A549 (cell line): ENCODE measurements around the gene NEGR1. TPM values are rescaled to one million over a fixed set of nuclear protein-coding genes. Genes with fewer than 3 reads are reported as not detected.

Experiments used
- ATAC-seq, 2 experiments: fragments of 200-7000 bp in 1 of 2; fragments of >200 bp in 1 of 2; cut with Nextera tagmentation in 1 of 2; cut with Tn5 transposase in 1 of 2; 3 replicates each; pipeline versions ENCODE4 v1.8.0 to v1.9.1; 2018 to 2020; ENCODE audit warnings: mild to moderate bottlenecking in 1 of 2, moderate library complexity in 1 of 2
- CTCF ChIA-PET: fragments of 300-600 bp; sonication (Branson Sonifier 250); formaldehyde crosslinking; extraction: SDS; loops from one replicate; lab custom pipeline; 2021; ENCODE audit warnings: antibody characterized with exemption, inconsistent platforms; lab: Yijun Ruan, JAX
- POLR2A ChIA-PET: fragments of 350-600 bp; formaldehyde crosslinking; extraction: SDS; loops from one replicate; lab custom pipeline; 2021; ENCODE audit warnings: antibody characterized with exemption, inconsistent platforms; lab: Yijun Ruan, JAX
- DNase-seq, 2 experiments: peaks; one replicate each; pipeline versions ENCODE4 v3.0.0 to v3.0.0-alpha.2; 2011 to 2016; ENCODE audit warnings: low read depth in 1 of 2, low spot score in 1 of 2
- FAIRE-seq: peaks from 2 replicates; lab custom pipeline; 2011; peaks lifted over from hg19 to GRCh38; lab: Jason Lieb, UNC
- H3K27ac ChIP-seq, 2 experiments: fragments of >200 bp; sonication (Bioruptor Twin); formaldehyde crosslinking; 3 replicates each; pipeline ENCODE4 v1.5.1; 2016 to 2017
- H3K4me1 ChIP-seq: fragments of >200 bp; sonication (Bioruptor Twin); formaldehyde crosslinking; 3 replicates; pipeline ENCODE4 v1.6.1; 2016
- H3K4me2 ChIP-seq: fragments of >200 bp; sonication (Bioruptor Twin); formaldehyde crosslinking; 3 replicates; pipeline ENCODE4 v1.6.1; 2016
- H3K4me3 ChIP-seq: fragments of >200 bp; sonication (Bioruptor Twin); formaldehyde crosslinking; 3 replicates; pipeline ENCODE4 v1.5.1; 2016
- H3K9me3 ChIP-seq: fragments of >200 bp; sonication (Bioruptor Twin); formaldehyde crosslinking; 3 replicates; pipeline ENCODE4 v1.6.1; 2016
- CBX2 ChIP-seq: fragments of 200-600 bp; sonication (generic); IDR thresholded peaks from 2 replicates; pipeline ENCODE4 v1.6.1; 2016; ENCODE audit warnings: low read depth, mild to moderate bottlenecking, borderline replicate concordance
- CBX8 ChIP-seq: fragments of 200-600 bp; sonication (generic); IDR thresholded peaks from 2 replicates; pipeline ENCODE4 v1.6.1; 2016
- CEBPB ChIP-seq, 2 experiments: fragments of >200 bp in 1 of 2; sonication (Bioruptor Twin) in 1 of 2; formaldehyde crosslinking in 1 of 2; IDR thresholded peaks; 2 replicates each; pipeline ENCODE4 v1.6.1; 2012 to 2016
- FOSL2 ChIP-seq, 2 experiments: fragments of 450-650 bp in 1 of 2; fragments of >200 bp in 1 of 2; sonication (Bioruptor Twin) in 1 of 2; formaldehyde crosslinking; IDR thresholded peaks; 2 replicates each; pipeline versions ENCODE4 v1.5.0 to v1.6.1; 2016 to 2020; ENCODE audit warnings: mild to moderate bottlenecking in 1 of 2, moderate library complexity in 1 of 2
- FOXS1 ChIP-seq: fragments of 250-450 bp; sonication (Bioruptor Pico); IDR thresholded peaks from 2 replicates; pipeline ENCODE4 v1.5.0; 2020; ENCODE audit warnings: mild to moderate bottlenecking, moderate library complexity
- HEYL ChIP-seq: fragments of 250-450 bp; sonication (Bioruptor Pico); IDR thresholded peaks from 2 replicates; pipeline ENCODE4 v1.8.0; 2021; ENCODE audit warnings: mild to moderate bottlenecking, moderate library complexity
- HOXB13 ChIP-seq: fragments of 250-450 bp; sonication (Bioruptor Pico); IDR thresholded peaks from 2 replicates; pipeline ENCODE4 v1.5.0; 2020; ENCODE audit warnings: low read depth, mild to moderate bottlenecking, moderate library complexity
- MAFK ChIP-seq: fragments of 450-650 bp; IDR thresholded peaks from 2 replicates; pipeline ENCODE4 v1.6.1; 2014; ENCODE audit not compliant: partially characterized antibody
- MAZ ChIP-seq: fragments of 150-350 bp; IDR thresholded peaks from 2 replicates; pipeline ENCODE4 v1.6.1; 2014; ENCODE audit warnings: antibody characterized with exemption, low read depth, low read length, borderline replicate concordance
- NPAS2 ChIP-seq: fragments of 250-450 bp; sonication (Bioruptor Pico); IDR thresholded peaks from 2 replicates; pipeline ENCODE4 v1.8.0; 2022; ENCODE audit warnings: mild to moderate bottlenecking, moderate library complexity, borderline replicate concordance
- PHF8 ChIP-seq: fragments of 200-600 bp; sonication (generic); IDR thresholded peaks from 2 replicates; pipeline ENCODE4 v1.6.1; 2016; ENCODE audit warnings: low read depth, mild to moderate bottlenecking, antibody characterized with exemption, moderate library complexity, borderline replicate concordance
- POLR2A ChIP-seq: IDR thresholded peaks from 2 replicates; pipeline ENCODE4 v1.6.1; 2012; ENCODE audit warnings: mild to moderate bottlenecking, low read length
- RAD21 ChIP-seq, 2 experiments: fragments of >200 bp in 1 of 2; sonication (Bioruptor Twin) in 1 of 2; formaldehyde crosslinking in 1 of 2; IDR thresholded peaks in 1 of 2; conservative IDR thresholded peaks in 1 of 2; 2 replicates in 1 of 2; 3 replicates in 1 of 2; pipeline ENCODE4 v1.6.1; 2012 to 2018; ENCODE audit warnings: inconsistent platforms in 1 of 2
- RARB ChIP-seq: fragments of 250-450 bp; sonication (Bioruptor Pico); IDR thresholded peaks from 2 replicates; pipeline ENCODE4 v1.8.0; 2021; ENCODE audit warnings: mild to moderate bottlenecking, moderate library complexity
- SREBF2 ChIP-seq: fragments of 450-650 bp; IDR thresholded peaks from 2 replicates; pipeline ENCODE4 v1.6.1; 2014; ENCODE audit warnings: mild to moderate bottlenecking, moderate library complexity
- TP53 ChIP-seq: fragments of 250-450 bp; sonication (Bioruptor Pico); IDR thresholded peaks from 2 replicates; pipeline ENCODE4 v1.5.0; 2021; ENCODE audit warnings: mild to moderate bottlenecking, moderate library complexity
- ZFP36 ChIP-seq: fragments of 450-650 bp; IDR thresholded peaks from 2 replicates; pipeline ENCODE4 v1.6.1; 2014; ENCODE audit warnings: borderline replicate concordance; ENCODE audit not compliant: partially characterized antibody
- WGBS: methylation state at CpG from one replicate; pipeline ENCODE4 v1.1.6; 2017; ENCODE audit errors: missing lambda C conversion rate; 5-methylcytosine and 5-hydroxymethylcytosine counted together
- polyA plus RNA-seq, 4 experiments: library from polyadenylated mRNA; depleted of rRNA in 3 of 4; stranded (reverse); fragments of >200 nt; fragmentation: RNase III in 1 of 4; extraction: RNeasy Plus Mini Kit Qiagen cat#74134 plus additional on column Dnase treatment in 1 of 4; gene quantifications; 2 replicates in 3 of 4; 3 replicates in 1 of 4; pipeline ENCODE4 v1.2.3, GENCODE V29; 2011 to 2017
- TF ChIP-seq, protein P1 (sequence below): fragments of >200 bp; sonication (Bioruptor Twin); formaldehyde crosslinking; IDR thresholded peaks from 3 replicates; pipeline ENCODE4 v1.6.1; 2016
- TF ChIP-seq, protein P2 (sequence below): fragments of 450-650 bp; IDR thresholded peaks from 2 replicates; pipeline ENCODE4 v1.6.1; 2014; ENCODE audit warnings: antibody characterized with exemption
- TF ChIP-seq, protein P3 (sequence below): IDR thresholded peaks from 2 replicates; pipeline ENCODE4 v1.6.1; 2012; ENCODE audit warnings: low read depth, borderline replicate concordance
- TF ChIP-seq, protein P4 (sequence below): IDR thresholded peaks from 2 replicates; pipeline ENCODE4 v1.6.1; 2012

The NEGR1 gene
- polyA plus RNA-seq, 2 of the 4 experiments (the other 2 are of a cell fraction) = not detected

DNA sequence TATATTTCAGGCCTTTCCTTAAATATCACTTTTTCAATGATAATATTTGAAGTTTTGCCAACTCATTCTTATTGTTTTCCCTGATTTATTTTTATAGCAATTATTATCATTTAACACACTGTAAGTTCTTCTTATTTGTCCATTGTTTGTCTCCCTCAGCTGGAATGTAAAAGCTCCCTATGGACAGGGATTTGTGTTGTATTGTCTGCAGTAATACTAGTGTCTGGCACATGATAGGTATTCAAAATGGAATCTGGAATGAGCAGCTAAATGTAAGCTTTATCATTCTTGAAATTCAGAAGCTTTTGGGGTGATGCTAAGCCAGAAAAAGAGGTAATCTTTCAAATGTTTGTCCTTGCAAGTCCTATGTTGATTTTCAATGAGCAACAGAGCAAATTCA is 112.1 kb downstream of the NEGR1 start:
- POLR2A ChIA-PET = no interaction called here
- ATAC-seq = no peak
- no peak for FAIRE-seq
- H3K9me3 ChIP-seq = no peaks in the 10 kb centered on the region
- no peak overlapping the region for H3K27ac ChIP-seq
- TF ChIP-seq, protein P1, sequence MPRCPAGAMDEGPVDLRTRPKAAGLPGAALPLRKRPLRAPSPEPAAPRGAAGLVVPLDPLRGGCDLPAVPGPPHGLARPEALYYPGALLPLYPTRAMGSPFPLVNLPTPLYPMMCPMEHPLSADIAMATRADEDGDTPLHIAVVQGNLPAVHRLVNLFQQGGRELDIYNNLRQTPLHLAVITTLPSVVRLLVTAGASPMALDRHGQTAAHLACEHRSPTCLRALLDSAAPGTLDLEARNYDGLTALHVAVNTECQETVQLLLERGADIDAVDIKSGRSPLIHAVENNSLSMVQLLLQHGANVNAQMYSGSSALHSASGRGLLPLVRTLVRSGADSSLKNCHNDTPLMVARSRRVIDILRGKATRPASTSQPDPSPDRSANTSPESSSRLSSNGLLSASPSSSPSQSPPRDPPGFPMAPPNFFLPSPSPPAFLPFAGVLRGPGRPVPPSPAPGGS = no peak
- TF ChIP-seq ZFP36 = no peak
- no peak for TF ChIP-seq MAFK
- TF ChIP-seq CEBPB (IDR thresholded peaks at IDR 0.05) = no peak
- no peak for TF ChIP-seq CBX2
- no peak for TF ChIP-seq RARB (CRISPR knock-in tag)
- no peak for TF ChIP-seq SREBF2
- TF ChIP-seq POLR2A = no peak
- TF ChIP-seq NPAS2 (CRISPR knock-in tag) = no peak
- TF ChIP-seq HEYL (CRISPR knock-in tag) = no peak
- TF ChIP-seq, protein P2, sequence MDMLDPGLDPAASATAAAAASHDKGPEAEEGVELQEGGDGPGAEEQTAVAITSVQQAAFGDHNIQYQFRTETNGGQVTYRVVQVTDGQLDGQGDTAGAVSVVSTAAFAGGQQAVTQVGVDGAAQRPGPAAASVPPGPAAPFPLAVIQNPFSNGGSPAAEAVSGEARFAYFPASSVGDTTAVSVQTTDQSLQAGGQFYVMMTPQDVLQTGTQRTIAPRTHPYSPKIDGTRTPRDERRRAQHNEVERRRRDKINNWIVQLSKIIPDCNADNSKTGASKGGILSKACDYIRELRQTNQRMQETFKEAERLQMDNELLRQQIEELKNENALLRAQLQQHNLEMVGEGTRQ = no peak
- TF ChIP-seq, protein P3, sequence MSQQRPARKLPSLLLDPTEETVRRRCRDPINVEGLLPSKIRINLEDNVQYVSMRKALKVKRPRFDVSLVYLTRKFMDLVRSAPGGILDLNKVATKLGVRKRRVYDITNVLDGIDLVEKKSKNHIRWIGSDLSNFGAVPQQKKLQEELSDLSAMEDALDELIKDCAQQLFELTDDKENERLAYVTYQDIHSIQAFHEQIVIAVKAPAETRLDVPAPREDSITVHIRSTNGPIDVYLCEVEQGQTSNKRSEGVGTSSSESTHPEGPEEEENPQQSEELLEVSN = no peak
- TF ChIP-seq, all 56 proteins: peak for 0
- Histone ChIP-seq H3K4me2 (no peak overlapping the region), H3K4me3 (no peak overlapping the region), H3K4me1 (no peaks in the 10 kb centered on the region)
- CTCF ChIA-PET = no interaction called here
- DNase-seq = no peak

DNA sequence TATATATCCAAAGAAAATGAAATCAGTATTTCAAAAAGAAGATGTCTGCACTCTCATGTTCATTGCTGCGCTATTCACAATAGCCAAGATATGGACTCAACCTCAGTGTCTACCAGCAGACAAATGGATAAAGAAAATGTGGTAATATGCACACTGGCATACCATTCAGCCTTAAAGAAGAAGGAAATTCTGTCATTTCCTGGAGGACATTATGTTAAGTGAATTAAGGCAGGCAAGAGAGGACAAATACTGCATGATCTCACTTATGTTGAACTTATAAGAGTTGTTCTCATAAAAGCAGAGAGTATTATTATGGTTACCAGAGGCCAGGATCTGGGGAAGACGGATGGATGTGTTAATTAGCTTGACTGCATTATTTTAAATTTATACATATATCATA is 115.9 kb downstream of the NEGR1 start:
- ATAC-seq (no peak), DNase-seq (no peak), FAIRE-seq (no peak)
- ChIA-PET CTCF (no interaction called here), POLR2A (no interaction called here)
- no peak overlapping the region for H3K4me2 ChIP-seq
- 0% methylated on average over 2 of the region's 2 CpGs for WGBS
- no peak overlapping the region for H3K4me3 ChIP-seq
- no peaks in the 10 kb centered on the region for H3K4me1 ChIP-seq
- TF ChIP-seq POLR2A (no peak), FOXS1 (CRISPR knock-in tag) (no peak), PHF8 (no peak), HOXB13 (CRISPR knock-in tag) (no peak), CBX8 (no peak)
- TF ChIP-seq, protein P4, sequence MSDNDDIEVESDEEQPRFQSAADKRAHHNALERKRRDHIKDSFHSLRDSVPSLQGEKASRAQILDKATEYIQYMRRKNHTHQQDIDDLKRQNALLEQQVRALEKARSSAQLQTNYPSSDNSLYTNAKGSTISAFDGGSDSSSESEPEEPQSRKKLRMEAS = no peak
- H3K9me3 ChIP-seq = no peaks in the 10 kb centered on the region
- H3K27ac ChIP-seq = no peak overlapping the region

DNA sequence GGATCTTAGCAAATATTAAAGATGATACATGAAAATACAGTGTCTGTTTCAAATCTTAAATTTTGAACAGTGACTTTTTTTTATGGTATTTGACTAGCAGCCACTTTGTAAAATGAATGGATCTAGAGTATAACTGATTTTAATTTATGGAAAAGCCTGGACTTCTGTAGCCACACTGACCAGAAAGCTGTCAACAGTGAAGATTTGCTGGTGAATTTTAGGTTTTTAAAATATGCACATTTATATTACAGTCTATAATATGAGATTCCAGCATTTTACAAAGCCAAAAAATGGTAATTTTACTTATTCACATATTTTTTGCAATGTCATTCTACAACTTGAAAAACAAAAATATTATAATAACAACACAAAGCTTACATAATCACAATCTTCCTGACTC is 131.8 kb downstream of the NEGR1 start:
- H3K4me3 ChIP-seq = no peak overlapping the region
- TF ChIP-seq RAD21 (conservative IDR thresholded peaks at IDR 0.05 in 1 of 2, IDR thresholded peaks at IDR 0.05 in 1 of 2) (no peak), MAFK (no peak)
- no peak overlapping the region for H3K4me2 ChIP-seq
- H3K27ac ChIP-seq = no peak overlapping the region
- DNase-seq = no peak
- no peaks in the 10 kb centered on the region for H3K4me1 ChIP-seq
- no peak for ATAC-seq
- CTCF ChIA-PET = no interaction called here
- no peak for FAIRE-seq
- POLR2A ChIA-PET = no interaction called here
- H3K9me3 ChIP-seq = no peaks in the 10 kb centered on the region

DNA sequence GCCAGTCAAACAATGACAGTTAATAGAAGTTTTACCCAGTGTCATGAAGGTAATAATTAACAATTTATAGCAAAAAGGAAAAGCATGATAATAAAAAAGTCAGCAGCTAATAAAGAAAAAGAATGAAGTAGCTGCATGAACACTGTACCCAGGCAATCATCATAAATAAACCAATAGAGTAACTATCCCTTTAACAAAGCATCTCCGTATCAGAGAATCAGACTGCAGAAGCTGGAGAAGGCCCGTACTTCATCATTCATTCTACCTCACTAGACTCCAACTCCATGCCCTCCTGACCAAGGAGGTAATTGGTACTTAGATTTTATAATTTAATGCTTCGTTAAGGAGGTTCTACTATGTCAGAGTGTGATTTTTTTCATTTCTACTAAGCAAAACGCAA is 140.5 kb downstream of the NEGR1 start:
- Histone ChIP-seq H3K27ac (no peak overlapping the region), H3K4me3 (no peak overlapping the region), H3K4me1 (no peaks in the 10 kb centered on the region)
- 5% methylated on average over 4 of the region's 4 CpGs for WGBS
- TF ChIP-seq FOSL2 (IDR thresholded peaks at IDR 0.05) (no peak), FOSL2 (CRISPR knock-in tag; IDR thresholded peaks at IDR 0.05) (no peak), TP53 (CRISPR knock-in tag) (no peak), ZFP36 (no peak), MAZ (no peak)
- TF ChIP-seq, protein P1 = no peak
- TF ChIP-seq, all 56 proteins: peak for 0
- ChIA-PET POLR2A (no interaction called here), CTCF (no interaction called here)
- Histone ChIP-seq H3K9me3 (no peaks in the 10 kb centered on the region), H3K4me2 (no peak overlapping the region)
- DNase-seq (no peak), ATAC-seq (no peak), FAIRE-seq (no peak)
